Lower leg skin (tissue), 4 donors: ENCODE data around the gene PDXK. TPM values are rescaled to one million over a fixed set of nuclear protein-coding genes. Genes with fewer than 3 reads are reported as not detected.

ENCODE experiments used
- DNase-seq, 2 donors: peaks; one replicate each; pipeline ENCODE4 v3.0.0-alpha.2; 2019; ENCODE audit warnings: low spot score in 2 of 2
- H3K4me3 ChIP-seq: fragments of 200-600 bp; sonication (generic); 2 replicates; pipeline ENCODE4 v1.5.1; 2017; ENCODE audit warnings: mild to moderate bottlenecking, low read depth; ENCODE audit not compliant: poor library complexity, severe bottlenecking
- POLR2A ChIP-seq, 2 donors: fragments of 450-650 bp; IDR thresholded peaks; one replicate each; pipeline ENCODE4 v1.6.1; 2016 to 2017; ENCODE audit warnings: antibody characterized with exemption in 2 of 2, mild to moderate bottlenecking in 1 of 2, moderate library complexity in 1 of 2
- WGBS, 2 donors: methylation state at CpG; one replicate each; pipeline ENCODE4 v1.1.5; 2018; 5-methylcytosine and 5-hydroxymethylcytosine counted together
- intact Hi-C: fragments of 100-400 bp; cut with DNase I; formaldehyde crosslinking; loops from one replicate; pipeline ENCODE4 v1.15.0; 2023; ENCODE audit warnings: low total_unique reads
- total RNA-seq, 4 donors: library from RNA; depleted of rRNA; stranded (reverse); fragments of >200 nt; gene quantifications; one replicate each; pipeline ENCODE4 v1.1.0, GENCODE V29; 2016
- TF ChIP-seq, protein P1 (sequence below), 3 donors: fragments of 450-650 bp; IDR thresholded peaks; one replicate each; pipeline ENCODE4 v1.5.1; 2016; ENCODE audit warnings: antibody characterized with exemption in 3 of 3, mild to moderate bottlenecking in 3 of 3, moderate library complexity in 2 of 3

The PDXK gene
- total RNA-seq, 4 donors from 2014 or later = 19.5 to 55.6 (median 42.1) TPM

DNA sequence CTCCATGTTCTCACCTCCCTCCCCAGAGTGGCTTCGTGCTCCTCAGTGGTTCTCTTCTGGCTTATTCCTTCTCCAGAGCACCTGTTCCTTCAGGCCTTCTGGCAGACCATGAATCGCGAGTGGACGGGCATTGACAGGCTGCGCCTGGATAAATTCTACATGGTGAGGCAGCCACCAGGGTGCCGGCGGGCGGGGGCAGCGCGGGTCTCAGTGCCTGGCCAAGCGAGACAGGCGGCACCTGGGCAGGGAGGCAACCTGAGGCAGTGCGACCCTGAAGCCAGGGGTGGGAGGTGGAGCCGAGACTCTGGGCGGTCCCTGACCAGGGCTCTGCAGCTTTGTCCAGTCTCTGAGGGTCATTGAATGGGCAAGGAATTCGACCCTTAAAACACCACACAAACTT, 74.3 kb downstream of the PDXK start:
- H3K4me3 ChIP-seq = no peak overlapping the region
- TF ChIP-seq, protein P1, sequence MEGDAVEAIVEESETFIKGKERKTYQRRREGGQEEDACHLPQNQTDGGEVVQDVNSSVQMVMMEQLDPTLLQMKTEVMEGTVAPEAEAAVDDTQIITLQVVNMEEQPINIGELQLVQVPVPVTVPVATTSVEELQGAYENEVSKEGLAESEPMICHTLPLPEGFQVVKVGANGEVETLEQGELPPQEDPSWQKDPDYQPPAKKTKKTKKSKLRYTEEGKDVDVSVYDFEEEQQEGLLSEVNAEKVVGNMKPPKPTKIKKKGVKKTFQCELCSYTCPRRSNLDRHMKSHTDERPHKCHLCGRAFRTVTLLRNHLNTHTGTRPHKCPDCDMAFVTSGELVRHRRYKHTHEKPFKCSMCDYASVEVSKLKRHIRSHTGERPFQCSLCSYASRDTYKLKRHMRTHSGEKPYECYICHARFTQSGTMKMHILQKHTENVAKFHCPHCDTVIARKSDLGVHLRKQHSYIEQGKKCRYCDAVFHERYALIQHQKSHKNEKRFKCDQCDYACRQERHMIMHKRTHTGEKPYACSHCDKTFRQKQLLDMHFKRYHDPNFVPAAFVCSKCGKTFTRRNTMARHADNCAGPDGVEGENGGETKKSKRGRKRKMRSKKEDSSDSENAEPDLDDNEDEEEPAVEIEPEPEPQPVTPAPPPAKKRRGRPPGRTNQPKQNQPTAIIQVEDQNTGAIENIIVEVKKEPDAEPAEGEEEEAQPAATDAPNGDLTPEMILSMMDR (IDR thresholded peaks at IDR 0.05) = no peak
- TF ChIP-seq POLR2A (IDR thresholded peaks at IDR 0.05) = no peak
- WGBS, 2 donors = 93 to 98% methylated on average over 16 of the region's 16 CpGs
- intact Hi-C loops = no loop called here
- DNase-seq = no peak

DNA sequence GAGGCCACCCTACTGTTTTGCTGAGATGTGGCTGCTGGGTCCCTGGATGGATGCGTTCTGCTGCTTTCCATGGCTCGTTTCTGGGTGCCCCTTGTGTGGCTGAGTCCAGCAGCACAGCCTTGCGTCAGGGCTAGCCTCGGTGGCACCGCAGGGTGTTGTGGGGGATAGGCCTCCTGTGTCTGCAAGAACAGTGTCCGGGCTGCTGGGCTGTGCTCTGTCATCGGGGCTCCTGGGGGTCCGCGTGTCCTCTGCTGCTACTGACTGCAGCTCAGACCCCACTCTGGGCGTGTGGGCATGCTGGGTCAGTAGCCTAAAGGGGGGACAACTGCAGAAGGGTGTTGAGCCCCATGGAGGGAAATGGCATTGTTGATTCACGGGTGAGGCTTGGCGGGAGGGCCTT, 75.4 kb downstream of the PDXK start:
- DNase-seq = no peak
- intact Hi-C loops = no loop called here
- H3K4me3 ChIP-seq = no peak overlapping the region
- TF ChIP-seq, protein P1 (IDR thresholded peaks at IDR 0.05) = no peak
- TF ChIP-seq POLR2A (IDR thresholded peaks at IDR 0.05) = no peak
- WGBS, 2 donors = 96 to 97% methylated on average over 3 to 12 of the region's 12 CpGs

DNA sequence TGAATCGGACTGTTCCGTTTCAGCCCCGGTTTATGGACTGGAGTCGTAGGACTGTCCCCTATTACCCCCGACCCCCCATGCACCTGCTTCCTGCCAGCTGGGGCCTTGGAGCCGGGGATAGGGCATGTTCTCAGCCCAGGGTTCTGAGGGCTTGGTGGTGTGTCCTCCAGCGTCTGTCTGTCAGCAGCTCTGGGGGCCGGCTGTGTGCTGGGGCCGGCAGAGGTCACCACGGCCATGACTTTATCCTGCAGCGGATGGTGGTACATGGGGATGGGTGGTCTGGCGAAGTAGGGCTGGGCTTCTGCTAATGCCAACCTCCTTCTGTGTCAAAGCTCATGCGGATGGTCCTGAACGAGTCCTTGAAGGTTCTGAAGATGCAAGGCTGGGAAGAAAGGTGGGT, 75.9 kb downstream of the PDXK start:
- DNase-seq = no peak
- WGBS, 2 donors = 91 to 95% methylated on average over 14 of the region's 14 CpGs
- intact Hi-C loops = no loop called here
- TF ChIP-seq POLR2A (IDR thresholded peaks at IDR 0.05) = no peak
- TF ChIP-seq, protein P1 (IDR thresholded peaks at IDR 0.05) = no peak
- no peak overlapping the region for H3K4me3 ChIP-seq

DNA sequence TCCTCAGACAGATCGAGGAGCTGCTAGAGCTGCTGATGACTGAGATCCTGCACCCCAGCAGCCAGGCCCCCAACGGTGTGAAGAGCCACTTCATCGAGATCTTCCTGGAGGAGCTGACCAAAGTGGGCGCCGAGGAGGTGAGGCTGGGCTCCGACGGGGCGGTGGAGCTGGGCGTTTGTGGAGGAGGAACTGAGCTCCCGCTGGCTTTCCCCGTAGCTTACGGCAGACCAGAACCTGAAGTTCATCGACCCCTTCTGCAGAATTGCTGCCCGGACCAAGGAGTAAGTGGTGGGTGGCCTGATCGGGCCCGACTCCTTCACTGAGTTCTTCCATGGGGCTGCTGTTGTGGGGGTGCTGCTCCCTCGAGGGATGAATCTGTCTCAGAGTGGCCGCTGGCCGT, 78.5 kb downstream of the PDXK start:
- no peak for DNase-seq
- WGBS, 2 donors = 88% methylated on average over 19 of the region's 19 CpGs
- intact Hi-C loops = no loop called here
- no peak overlapping the region for H3K4me3 ChIP-seq
- TF ChIP-seq, protein P1 (IDR thresholded peaks at IDR 0.05) = no peak
- TF ChIP-seq POLR2A (IDR thresholded peaks at IDR 0.05) = no peak

DNA sequence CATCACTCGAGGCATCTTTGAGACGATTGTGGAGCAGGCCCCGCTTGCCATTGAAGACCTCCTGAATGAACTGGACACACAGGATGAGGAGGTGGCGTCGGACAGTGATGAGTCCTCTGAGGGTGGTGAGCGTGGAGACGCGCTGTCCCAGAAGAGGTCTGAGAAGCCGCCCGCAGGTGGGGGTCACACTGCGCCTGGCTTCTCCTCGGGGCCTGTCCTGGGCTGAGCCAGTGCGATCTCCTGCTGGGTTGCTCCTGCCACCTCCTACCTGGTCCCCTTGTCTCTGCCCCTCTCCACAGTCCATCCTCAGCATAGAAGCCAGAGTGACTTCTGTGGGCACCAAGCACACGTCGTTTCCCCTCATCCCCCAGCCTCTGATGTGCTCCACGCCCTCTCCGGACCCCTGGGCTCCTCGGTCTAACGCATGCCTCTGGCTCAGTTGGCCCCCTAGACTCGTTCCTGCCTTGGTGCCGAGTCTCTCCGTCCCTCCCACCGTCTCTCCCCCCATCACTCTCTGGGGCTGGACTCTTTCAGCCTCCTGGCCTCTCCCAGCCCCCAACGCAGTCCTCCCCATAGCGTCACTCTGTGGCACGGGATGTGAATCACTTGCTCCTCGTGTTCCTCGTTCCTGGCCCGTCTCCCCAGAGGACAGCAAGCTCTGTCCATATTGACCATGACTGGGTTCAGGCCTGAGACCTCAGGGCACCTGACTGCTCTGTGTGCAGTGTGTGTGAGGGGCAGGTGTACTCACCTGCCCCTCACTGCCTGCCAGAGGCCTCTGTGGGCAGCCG, 79.2 kb downstream of the PDXK start:
- DNase-seq = no peak
- 91 to 92% methylated on average over 30 of the region's 30 CpGs for WGBS, 2 donors
- no peak overlapping the region for H3K4me3 ChIP-seq
- TF ChIP-seq, protein P1 (IDR thresholded peaks at IDR 0.05) = no peak
- intact Hi-C loops = no loop called here
